Measurements from ENCODE around the gene RBL1.

GRCh38 chr20:36984257-36984638, 111.5 kb downstream of the RBL1 start:
- TF ChIP-seq CTCF (IDR thresholded peaks at IDR 0.05; ENCODE audit: poor library complexity, severe bottlenecking) (no peak), EP300 (conservative IDR thresholded peaks at IDR 0.05; ENCODE audit: poor library complexity, severe bottlenecking) (no peak)

Data from neural cell (in vitro differentiated cells).